ENCODE data around the gene KRTAP2-4. TPM values are rescaled to one million over a fixed set of nuclear protein-coding genes. Genes with fewer than 3 reads are reported as not detected.
"Not testable (repeated sequence)": the region's sequence is repeated elsewhere in the genome, so short reads cannot be mapped to it uniquely, and the experiment has no call there.

Gene KRTAP2-4
- total and polyA plus RNA-seq, 2 of the 13 experiments (the other 11 are each of a cell fraction or from before 2014, with no cell fraction given) = not detected

DNA sequence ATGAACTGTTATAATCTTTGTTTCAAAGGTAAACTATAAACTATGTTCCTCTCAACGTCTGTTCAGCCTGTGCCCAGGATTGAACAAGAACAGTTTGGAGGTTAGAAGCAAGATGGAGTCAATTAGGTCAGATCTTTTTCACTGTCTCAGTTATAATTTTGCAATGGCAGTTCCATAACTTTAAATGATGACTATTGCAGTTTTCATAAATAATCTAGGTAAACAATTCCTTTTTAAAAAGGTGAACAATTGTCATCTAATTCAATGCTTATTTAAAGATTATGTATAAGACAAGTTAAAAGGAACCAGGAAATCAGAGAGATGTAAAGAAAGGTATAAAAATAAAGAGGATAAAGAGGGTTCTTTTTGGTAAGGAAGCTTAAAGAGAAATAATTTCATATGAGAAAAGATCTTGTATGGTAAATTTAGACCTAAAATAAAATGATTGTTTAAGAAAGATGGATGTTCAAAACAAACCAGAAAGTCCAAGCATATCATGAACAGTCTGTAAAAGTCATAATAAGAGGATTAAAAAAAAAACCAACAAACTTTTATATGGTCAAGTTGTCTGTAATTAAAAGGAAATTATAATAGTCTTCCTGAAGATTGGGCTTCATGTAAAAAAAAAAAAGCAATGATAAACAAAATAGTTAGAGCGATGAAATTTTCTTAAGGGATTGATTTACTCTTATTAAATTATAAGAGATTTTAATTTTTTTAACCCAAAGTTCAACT is 45.6 kb upstream of the KRTAP2-4 start:
- intact Hi-C loops (cut with micrococcal nuclease; ENCODE audit: unreplicated experiment) (no loop called here), in situ Hi-C loops (cut with HindIII; ENCODE audit: extremely low pct_ligation_motif_present, low pct_unique_long_range_greater_than_20kb) (no loop called here)
- POLR2A ChIA-PET = no interaction called here
- Histone ChIP-seq H3K4me1 (ENCODE audit: insufficient read depth, low read length) (no peaks in the 10 kb centered on the region), H3K36me3 (replicated peaks in 1 of 2; ENCODE audit: control insufficient read depth in 1 of 2, insufficient read depth in 2 of 2, low read length in 2 of 2) (no peaks in the 10 kb centered on the region), H2AFZ (ENCODE audit: low read length) (no peak overlapping the region), H3K4me3 (replicated peaks in 1 of 3; ENCODE audit: insufficient read depth in 1 of 3, low read depth in 2 of 3, low read length in 3 of 3) (no peak overlapping the region), H3K79me2 (ENCODE audit: insufficient read depth, low read length) (no peaks in the 10 kb centered on the region), H3K9me3 (ENCODE audit: low read length) (peaks cover 7% of the 10 kb centered on the region), H3K4me2 (ENCODE audit: low read depth, low read length) (no peak overlapping the region), H3K27ac (ENCODE audit: extremely low read length, insufficient read depth, low read length) (no peak overlapping the region), H4K20me1 (ENCODE audit: insufficient read depth, low read length) (no peaks in the 10 kb centered on the region), H3K27me3 (ENCODE audit: control insufficient read depth in 1 of 2, insufficient read depth in 2 of 2, low read length in 2 of 2) (peaks cover 4% of the 10 kb centered on the region in 2 experiments; a peak in 3 of 5 replicates), H3K9ac (ENCODE audit: insufficient read depth, low read depth, low read length) (no peak overlapping the region)
- CTCF ChIA-PET (ENCODE audit: low intra/inter-chr PET ratio, low total read pairs) = no interaction called here
- 44% methylated on average over 2 of the region's 2 CpGs for WGBS (ENCODE audit: low lambda C conversion rate)
- TF ChIP-seq ZNF552 (CRISPR knock-in tag; IDR thresholded peaks at IDR 0.05; ENCODE audit: borderline replicate concordance) = no peak
- TF ChIP-seq JARID2 (CRISPR knock-in tag; IDR thresholded peaks at IDR 0.05; ENCODE audit: insufficient replicate concordance) = no peak
- peak; percentile 68 for TF ChIP-seq MAFF (IDR thresholded peaks at IDR 0.05; ENCODE audit: low read depth, low read length)
- TF ChIP-seq, protein P1, sequence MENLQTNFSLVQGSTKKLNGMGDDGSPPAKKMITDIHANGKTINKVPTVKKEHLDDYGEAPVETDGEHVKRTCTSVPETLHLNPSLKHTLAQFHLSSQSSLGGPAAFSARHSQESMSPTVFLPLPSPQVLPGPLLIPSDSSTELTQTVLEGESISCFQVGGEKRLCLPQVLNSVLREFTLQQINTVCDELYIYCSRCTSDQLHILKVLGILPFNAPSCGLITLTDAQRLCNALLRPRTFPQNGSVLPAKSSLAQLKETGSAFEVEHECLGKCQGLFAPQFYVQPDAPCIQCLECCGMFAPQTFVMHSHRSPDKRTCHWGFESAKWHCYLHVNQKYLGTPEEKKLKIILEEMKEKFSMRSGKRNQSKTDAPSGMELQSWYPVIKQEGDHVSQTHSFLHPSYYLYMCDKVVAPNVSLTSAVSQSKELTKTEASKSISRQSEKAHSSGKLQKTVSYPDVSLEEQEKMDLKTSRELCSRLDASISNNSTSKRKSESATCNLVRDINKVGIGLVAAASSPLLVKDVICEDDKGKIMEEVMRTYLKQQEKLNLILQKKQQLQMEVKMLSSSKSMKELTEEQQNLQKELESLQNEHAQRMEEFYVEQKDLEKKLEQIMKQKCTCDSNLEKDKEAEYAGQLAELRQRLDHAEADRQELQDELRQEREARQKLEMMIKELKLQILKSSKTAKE (CRISPR knock-in tag; IDR thresholded peaks at IDR 0.05; ENCODE audit: borderline replicate concordance) = no peak
- TF ChIP-seq MAFK (conservative IDR thresholded peaks at IDR 0.05 in 1 of 2, IDR thresholded peaks at IDR 0.05 in 1 of 2; ENCODE audit: low read length in 2 of 2) = peak; percentile 36 to 78; a peak in 3 of 4 replicates
- TF ChIP-seq ZNF333 (CRISPR knock-in tag; IDR thresholded peaks at IDR 0.05; ENCODE audit: borderline replicate concordance) = no peak
- ATAC-seq (no peak), FAIRE-seq (no peak), DNase-seq (ENCODE audit: low spot score) (no peak)
- BruUV-seq (replicated peaks) = no TSS peak

DNA sequence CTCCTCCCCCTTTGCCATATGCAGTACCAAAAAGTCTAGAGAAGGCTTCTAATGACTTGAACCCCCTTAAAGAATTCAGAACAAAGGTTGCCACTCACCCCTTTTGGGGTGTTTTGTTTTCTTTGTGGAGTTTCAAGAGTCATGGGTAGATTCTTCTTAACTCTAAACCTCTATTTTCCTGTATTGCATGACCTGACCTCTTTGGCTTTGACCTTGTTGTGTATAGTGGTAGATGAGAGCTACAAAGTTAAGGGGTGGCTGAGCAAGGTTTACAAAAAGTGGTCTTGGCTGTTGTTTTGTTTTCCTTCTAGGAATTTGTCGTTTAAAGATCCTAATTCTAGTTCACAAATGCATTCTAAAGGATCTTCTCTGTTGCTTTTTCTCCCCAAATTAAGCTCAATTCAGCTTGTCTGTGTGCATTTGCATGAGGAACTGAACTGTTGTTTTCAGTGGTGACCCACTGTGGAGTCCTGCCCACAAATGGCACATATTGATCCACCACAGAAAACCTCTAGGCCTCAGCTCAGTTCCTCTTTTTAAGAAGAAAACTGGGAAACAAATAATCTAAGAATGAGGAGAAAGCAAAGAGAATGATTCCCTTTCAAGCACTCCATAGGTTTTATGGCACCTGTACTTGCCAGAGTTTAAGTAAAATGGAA is 43.2 kb upstream of the KRTAP2-4 start:
- BruUV-seq (replicated peaks); DNase-seq (ENCODE audit: low spot score); H3K27ac ChIP-seq (ENCODE audit: extremely low read length, insufficient read depth, low read length); H3K36me3 ChIP-seq (replicated peaks in 1 of 2; ENCODE audit: control insufficient read depth in 1 of 2, insufficient read depth in 2 of 2, low read length in 2 of 2); in situ Hi-C loops (cut with HindIII; ENCODE audit: extremely low pct_ligation_motif_present, low pct_unique_long_range_greater_than_20kb); H3K27me3 ChIP-seq (ENCODE audit: control insufficient read depth in 1 of 2, insufficient read depth in 2 of 2, low read length in 2 of 2); H3K79me2 ChIP-seq (ENCODE audit: insufficient read depth, low read length); CTCF ChIA-PET (ENCODE audit: low intra/inter-chr PET ratio, low total read pairs); H3K4me2 ChIP-seq (ENCODE audit: low read depth, low read length); H3K9ac ChIP-seq (ENCODE audit: insufficient read depth, low read depth, low read length); POLR2A ChIA-PET; H3K4me3 ChIP-seq (replicated peaks in 1 of 3; ENCODE audit: insufficient read depth in 1 of 3, low read depth in 2 of 3, low read length in 3 of 3); H3K9me3 ChIP-seq (ENCODE audit: low read length); H2AFZ ChIP-seq (ENCODE audit: low read length); FAIRE-seq; ATAC-seq; H3K4me1 ChIP-seq (ENCODE audit: insufficient read depth, low read length); H4K20me1 ChIP-seq (ENCODE audit: insufficient read depth, low read length); intact Hi-C loops (cut with micrococcal nuclease; ENCODE audit: unreplicated experiment): not testable (repeated sequence)
- 0% methylated on average over 1 of the region's 1 CpG for WGBS (ENCODE audit: low lambda C conversion rate)

Data from HepG2 (cell line).